ENCODE measurements around the gene GLP2R. TPM values are rescaled to one million over a fixed set of nuclear protein-coding genes. Genes with fewer than 3 reads are reported as not detected.

Gene GLP2R
- total RNA-seq, 1 donor from 2014 or later = 0.24 TPM

DNA sequence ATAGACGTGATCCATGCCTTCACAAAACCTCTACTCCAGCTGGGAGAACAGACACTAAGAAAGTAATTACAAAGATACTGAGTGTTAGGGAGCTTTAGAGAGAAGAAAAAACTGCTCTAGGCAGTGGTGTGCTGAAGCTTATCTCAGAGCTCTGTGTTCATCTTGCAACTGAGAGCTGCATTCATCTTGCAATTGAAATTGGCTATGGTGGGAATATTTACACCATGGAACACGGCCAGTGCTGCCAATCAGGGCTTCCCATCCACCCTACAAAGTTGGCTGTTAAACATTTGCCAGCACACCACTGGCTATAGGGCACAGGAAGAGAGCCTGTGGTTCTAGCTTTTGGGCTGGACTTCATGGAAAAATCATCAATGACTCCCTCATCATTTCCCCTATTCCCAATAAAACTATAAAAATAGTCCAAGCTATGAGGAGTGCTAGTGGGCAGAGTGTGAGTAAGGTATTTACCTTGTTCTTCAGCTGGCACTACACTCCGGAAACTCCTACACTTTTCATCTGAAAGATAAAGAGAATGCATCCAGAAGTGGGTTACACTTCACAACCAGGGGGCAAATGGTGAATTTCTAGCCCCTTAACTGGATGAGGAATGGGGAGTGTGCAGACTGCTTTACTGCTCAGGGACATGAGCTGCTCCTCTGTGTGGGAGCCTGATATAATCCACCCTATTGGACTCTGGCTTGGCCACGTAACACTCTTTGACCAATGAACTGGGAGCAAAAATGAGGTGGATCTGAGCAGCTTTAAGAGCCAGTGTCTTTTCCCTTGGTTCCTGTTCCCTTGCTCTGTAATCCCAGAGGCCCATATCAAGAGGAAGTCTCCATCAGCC lies 15.4 kb upstream of the GLP2R start:
- ATAC-seq (peak; percentile 54), DNase-seq (ENCODE audit: missing footprints) (no peak)
- intact Hi-C loops (cut with DNase I) = no loop called here

- no peak for DNase-seq (ENCODE audit: missing footprints)
- intact Hi-C loops (cut with DNase I) = no loop called here
- ATAC-seq = no peak
These were observed 14.6 kb upstream of the GLP2R start for GRCh38 chr17:9811086-9811485.

DNA sequence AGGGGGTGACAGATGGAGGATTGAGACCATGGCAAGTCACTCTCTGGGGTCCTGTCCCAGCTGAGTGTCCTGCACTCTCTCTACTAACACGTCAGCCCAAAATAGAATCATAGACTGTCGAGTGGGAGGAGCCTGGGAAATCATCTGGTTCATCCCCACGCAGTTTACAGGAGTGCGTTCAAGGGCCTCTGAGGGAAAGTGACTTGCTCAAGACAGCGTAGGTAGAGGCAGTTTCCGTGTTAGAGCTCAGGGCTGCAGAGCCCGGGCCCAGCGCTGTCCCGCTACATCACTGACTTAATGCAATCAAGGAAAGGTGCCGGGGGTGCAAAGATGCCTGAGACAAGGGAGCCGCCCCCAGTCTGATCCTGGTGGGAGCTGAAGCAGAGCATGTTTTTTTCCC lies 14.2 kb upstream of the GLP2R start:
- intact Hi-C loops (cut with DNase I) = no loop called here
- no peak for DNase-seq (ENCODE audit: missing footprints)
- peak; percentile 81 for ATAC-seq

GRCh38 chr17:9813166-9813565 lies 12.6 kb upstream of the GLP2R start:
- intact Hi-C loops (cut with DNase I) = no loop called here
- no peak for ATAC-seq
- no peak for DNase-seq (ENCODE audit: missing footprints)

DNA sequence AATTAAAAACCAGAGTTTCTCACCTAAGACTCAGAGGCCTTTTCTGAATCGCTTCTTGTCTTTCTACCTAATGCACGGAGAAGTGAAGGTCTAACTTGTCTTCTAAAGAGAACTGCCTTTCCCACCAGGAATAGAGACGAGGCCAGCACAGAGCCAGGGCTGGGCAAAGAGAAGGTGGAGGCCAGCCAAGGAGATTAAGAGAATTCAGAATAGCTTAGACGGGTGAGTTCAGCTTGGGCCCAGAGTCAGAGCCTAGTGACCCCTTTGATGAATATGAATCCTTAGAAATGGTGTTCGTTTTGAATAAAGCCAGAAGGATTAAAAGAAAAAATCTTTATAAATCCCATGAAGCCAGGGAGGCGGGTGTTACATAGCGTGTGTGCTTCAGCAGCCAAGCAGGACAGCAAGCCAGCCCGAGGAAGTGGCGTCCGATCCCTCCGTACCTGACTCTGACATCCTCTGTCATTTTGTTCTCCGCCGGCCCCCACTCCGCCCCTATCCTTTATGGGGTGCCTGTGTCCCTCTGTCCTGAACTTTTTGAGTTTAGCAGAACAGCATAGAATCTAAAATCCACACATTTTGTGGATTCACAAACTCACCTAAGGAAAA lies 11.3 kb upstream of the GLP2R start:
- ATAC-seq (no peak), DNase-seq (ENCODE audit: missing footprints) (no peak)
- intact Hi-C loops (cut with DNase I) = loop anchor here (2.0 kb wide), 1 partner anchor 28 kb away; no protein-coding TSS in a partner anchor

- intact Hi-C loops (cut with DNase I) = no loop called here
- ATAC-seq (no peak), DNase-seq (ENCODE audit: missing footprints) (no peak)
These were observed 9.3 kb upstream of the GLP2R start for GRCh38 chr17:9816472-9816871.

- ATAC-seq (peak; percentile 71), DNase-seq (ENCODE audit: missing footprints) (no peak)
- intact Hi-C loops (cut with DNase I) = no loop called here
These were observed 8.6 kb upstream of the GLP2R start for GRCh38 chr17:9817086-9817485.

DNA sequence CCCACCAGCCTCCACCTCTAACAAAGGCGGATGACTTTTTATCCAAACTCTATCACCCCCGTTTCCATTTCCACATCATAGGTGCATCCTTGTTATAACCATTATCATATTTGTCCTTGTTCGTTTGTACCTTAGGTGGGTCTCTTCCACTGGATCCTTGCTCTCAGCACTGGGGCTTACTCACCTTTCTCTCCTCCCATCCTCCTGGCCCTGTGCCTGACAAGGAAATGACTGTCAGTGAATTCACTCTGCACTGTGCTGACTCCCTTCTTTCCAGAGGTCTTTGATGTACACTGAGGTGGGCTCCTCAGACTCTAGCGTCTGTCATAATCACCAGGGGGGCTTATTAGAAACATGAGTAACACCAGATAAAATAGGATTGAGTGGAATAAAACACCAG lies 7.0 kb upstream of the GLP2R start:
- ATAC-seq = no peak
- no peak for DNase-seq (ENCODE audit: missing footprints)
- intact Hi-C loops (cut with DNase I) = no loop called here

DNA sequence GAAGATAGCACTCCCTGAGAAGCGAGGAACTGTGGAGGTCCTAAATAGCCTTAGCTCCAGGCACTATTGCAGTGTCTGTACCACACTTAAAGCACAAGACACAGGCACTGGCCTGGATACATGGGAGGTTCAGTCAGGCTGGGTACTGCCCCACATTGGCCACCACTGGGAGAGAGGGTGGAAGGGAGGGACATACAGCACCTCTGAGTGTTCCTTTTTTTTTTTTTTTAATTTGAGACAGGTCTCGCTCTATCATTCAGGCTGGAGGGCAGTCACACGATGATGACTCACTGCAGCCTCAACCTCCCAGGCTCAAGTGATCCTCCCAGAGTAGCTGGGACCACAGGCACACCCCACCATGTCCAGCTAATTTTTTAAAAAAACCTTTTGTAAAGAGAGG lies 5.3 kb upstream of the GLP2R start:
- ATAC-seq = no peak
- intact Hi-C loops (cut with DNase I) = no loop called here

GRCh38 chr17:9821921-9822320 lies 3.8 kb upstream of the GLP2R start, which contains the start of gene GSG1L2:
Gene GSG1L2 (minus strand): TSS chr17:9822079. CDS start chr17:9822071, 8 bp downstream.
- DNase-seq (ENCODE audit: missing footprints) (no peak), ATAC-seq (no peak)
- intact Hi-C loops (cut with DNase I) = no loop called here

More for the DNA sequence above, 5.3 kb upstream of the GLP2R start:
- no peak for DNase-seq (ENCODE audit: missing footprints)

DNA sequence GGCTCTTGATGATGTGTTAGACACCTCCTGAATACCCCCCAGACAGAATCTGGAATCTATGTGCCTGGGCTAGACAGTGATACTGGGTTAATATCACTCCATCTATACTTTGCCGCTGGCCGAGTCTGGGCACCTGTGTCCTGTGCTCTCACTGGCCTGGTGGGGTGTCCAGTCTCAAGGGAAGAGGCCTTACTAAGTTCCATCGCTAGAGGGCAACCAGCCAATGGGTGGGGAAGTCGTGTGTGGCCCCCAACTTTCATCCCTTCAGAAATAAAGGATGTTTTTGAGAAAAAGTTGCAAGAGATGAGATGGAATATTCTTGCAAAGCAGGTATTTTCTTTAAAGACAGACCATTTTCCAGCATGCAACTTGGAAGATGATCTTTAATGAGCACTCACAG lies 1.6 kb upstream of the GLP2R start:
- ATAC-seq = no peak
- no peak for DNase-seq (ENCODE audit: missing footprints)
- intact Hi-C loops (cut with DNase I) = no loop called here

DNA sequence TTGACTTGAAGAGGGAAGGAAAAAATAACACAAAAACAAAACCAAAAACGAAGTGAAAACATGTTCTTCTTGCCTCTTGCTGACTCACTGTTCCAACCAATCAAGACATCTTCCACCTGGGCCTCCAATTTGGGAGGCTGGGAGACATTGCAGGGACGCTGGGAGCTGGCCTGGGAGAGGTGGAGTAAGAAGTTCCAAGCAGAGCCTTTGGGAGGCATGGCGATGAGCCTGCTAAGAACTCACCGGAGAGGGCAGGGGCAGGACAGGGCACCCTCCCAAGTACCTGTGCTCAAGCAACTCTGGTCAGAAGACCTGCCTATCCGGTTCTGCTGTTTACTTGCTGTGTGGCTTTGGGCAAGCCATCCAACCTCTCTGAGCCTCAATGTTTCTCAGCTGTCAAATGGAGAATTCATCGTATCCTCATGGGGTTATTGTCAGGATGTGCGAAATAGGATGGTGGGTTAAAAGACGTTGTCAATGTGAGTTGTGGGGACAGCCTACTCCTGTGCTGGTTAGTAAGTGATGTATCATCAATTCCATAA lies 856 bp upstream of the GLP2R start:
- no peak for DNase-seq (ENCODE audit: missing footprints)
- intact Hi-C loops (cut with DNase I) = no loop called here
- no peak for ATAC-seq

- intact Hi-C loops (cut with DNase I) = no loop called here
- DNase-seq (ENCODE audit: missing footprints) = no peak
- ATAC-seq = no peak
These were observed 2.9 kb downstream of the GLP2R start for GRCh38 chr17:9828296-9829295.

DNA sequence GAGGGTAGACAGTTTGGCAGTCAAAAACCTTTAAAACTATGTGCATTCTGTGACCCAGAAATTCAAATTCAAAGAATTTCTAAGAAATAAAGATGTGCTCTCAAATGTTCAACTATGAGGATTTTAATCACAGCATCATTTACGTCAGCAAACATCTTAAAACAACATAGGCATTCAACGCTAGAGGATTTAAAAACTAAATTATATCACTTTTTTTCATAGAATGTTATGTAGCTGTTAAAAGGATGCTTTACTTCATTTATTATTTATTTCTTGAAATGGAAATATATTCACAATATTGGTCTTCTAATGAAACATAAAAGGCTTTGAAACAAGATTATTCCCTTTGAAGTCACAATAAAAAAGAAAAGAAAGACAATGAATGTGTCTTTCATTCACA lies 3.6 kb downstream of the GLP2R start:
- intact Hi-C loops (cut with DNase I) = no loop called here
- DNase-seq (ENCODE audit: missing footprints) = no peak
- ATAC-seq = no peak

DNA sequence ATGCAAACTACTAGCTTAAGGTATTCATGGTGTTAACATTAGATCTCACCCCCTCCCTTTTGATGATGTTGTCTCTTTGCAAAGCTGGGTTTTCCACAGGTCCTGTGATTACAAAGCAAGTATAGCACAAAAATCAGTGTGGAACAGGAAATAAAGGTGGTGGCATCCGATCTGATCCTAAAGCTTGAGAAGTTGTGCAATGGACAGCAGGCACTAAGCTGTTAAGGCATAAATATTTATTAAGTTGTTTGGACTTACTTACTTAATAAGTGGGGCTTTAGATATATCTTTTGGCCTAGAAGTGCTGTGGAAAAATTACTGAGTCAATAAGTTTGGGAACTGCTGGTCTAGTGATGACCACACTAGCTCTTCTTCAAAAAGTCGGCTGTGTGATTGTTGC lies 5.0 kb downstream of the GLP2R start:
- DNase-seq (ENCODE audit: missing footprints) (no peak), ATAC-seq (no peak)
- intact Hi-C loops (cut with DNase I) = no loop called here

DNA sequence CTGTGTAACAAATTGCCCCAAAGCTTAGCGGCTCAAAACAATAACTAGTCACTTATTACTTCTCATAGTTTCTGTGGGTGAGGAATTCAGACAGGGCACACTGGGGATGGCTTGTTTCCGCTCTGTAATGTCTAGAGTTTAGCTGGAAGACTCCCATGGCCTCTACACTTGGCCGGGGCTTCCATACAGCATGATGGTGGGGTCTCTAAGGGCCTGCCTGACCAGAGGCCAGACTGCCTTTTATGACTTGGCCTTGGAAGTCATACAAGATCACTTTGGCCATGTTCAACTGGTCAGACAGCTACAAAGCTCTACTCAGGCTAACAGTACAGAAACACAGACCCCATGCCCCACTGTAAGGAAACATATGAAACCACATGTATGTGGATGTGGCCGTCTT lies 8.2 kb downstream of the GLP2R start:
- DNase-seq (ENCODE audit: missing footprints) (no peak), ATAC-seq (peak; percentile 32)
- intact Hi-C loops (cut with DNase I) = no loop called here

- ATAC-seq (peak; percentile 90), DNase-seq (ENCODE audit: missing footprints) (no peak)
- intact Hi-C loops (cut with DNase I) = no loop called here
These were observed 12.1 kb downstream of the GLP2R start for GRCh38 chr17:9837551-9838471.

DNA sequence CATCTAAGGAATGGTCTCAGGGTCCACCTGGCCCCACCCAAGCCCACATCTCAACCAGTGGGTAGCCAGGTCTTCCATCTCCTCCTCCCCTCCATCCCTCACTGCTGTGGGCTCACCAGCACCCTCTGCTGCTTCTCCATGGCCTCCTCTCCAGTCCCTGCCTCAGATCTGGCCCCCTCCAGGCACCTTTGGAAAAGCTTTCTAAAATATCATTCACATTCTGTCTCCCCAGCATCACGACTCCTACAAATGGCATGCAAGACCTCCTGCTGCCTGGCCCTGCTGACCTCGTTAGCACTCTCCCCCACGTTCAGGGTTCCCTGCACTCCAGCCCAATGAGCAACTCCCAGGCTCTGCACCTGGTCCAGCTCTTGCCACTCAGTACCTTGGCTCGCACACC lies 13.7 kb downstream of the GLP2R start:
- ATAC-seq (no peak), DNase-seq (ENCODE audit: missing footprints) (no peak)
- intact Hi-C loops (cut with DNase I) = no loop called here

All from Right ventricle myocardium inferior (tissue), 1 donor.